HG02610 (cell line): Measurements from ENCODE around the gene RAPGEFL1.
A peak's percentile ranks its signal among the peaks of the same experiment; 100 is the strongest.
"Not testable (repeated sequence)": the region's sequence is repeated elsewhere in the genome, so short reads cannot be mapped to it uniquely, and the experiment has no call there.

Experiments used
- ATAC-seq: cut with Tn5 transposase; IDR thresholded peaks from one replicate; pipeline ENCODE4 v1.9.1; 2021; ENCODE audit warnings: mild to moderate bottlenecking, moderate library complexity; ENCODE audit not compliant: unreplicated experiment

The RAPGEFL1 gene, protein sequence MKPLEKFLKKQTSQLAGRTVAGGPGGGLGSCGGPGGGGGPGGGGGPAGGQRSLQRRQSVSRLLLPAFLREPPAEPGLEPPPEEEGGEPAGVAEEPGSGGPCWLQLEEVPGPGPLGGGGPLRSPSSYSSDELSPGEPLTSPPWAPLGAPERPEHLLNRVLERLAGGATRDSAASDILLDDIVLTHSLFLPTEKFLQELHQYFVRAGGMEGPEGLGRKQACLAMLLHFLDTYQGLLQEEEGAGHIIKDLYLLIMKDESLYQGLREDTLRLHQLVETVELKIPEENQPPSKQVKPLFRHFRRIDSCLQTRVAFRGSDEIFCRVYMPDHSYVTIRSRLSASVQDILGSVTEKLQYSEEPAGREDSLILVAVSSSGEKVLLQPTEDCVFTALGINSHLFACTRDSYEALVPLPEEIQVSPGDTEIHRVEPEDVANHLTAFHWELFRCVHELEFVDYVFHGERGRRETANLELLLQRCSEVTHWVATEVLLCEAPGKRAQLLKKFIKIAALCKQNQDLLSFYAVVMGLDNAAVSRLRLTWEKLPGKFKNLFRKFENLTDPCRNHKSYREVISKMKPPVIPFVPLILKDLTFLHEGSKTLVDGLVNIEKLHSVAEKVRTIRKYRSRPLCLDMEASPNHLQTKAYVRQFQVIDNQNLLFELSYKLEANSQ

DNA sequence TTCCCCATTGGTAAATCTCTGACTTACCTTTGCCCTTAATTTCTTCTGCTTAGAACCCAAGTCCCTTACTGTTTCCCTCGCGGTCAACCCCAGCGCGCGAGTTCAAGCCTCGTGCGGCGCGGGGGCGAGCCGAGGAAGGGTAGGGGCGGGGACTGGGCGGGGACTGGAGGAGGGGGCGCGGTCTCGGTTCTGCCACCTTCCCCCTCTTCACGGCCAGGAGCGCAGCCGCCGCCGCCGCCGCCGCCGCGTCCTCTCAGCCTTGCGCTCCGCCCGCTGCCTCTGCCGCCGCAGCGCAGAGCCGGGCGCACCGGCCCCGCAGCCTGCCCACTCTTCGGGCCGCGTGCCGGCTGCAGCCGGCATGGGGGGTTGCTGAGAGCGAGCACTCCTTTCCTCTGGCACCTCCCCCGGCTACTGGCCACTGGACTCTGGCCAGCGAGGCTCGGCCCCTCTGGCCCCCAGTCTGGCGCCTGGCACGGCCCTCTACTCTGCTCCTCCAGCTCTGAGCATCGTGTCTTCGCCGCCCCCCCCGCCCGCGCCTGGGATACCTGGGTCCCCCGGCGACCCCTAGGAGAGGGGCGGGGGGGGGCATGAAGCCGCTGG is at the start of gene RAPGEFL1:
RAPGEFL1 (plus strand) TSS at position 196 of the 600 bp plus-strand sequence; CDS start at position 588, 392 bp downstream.
- ATAC-seq, result peak; percentile 66

DNA sequence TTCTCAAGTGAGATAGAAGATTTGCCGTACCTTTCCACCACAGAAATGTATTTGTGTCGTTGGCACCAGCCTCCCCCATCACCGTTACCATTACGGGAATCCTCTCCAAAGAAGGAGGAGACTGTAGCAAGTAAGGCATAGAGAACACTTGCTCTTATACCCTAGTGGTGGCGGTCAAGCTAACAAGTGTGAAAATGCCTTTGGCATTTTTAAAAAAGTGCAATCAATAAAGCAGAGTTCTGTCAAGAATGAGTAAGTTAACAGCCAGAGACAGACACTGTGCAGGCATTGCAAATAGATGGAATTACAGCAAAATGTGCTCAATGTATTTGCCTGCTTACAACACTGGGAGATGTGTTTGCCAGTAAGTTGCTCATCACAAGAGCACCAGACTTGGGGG is 47.8 kb upstream of the RAPGEFL1 start:
- no peak for ATAC-seq

DNA sequence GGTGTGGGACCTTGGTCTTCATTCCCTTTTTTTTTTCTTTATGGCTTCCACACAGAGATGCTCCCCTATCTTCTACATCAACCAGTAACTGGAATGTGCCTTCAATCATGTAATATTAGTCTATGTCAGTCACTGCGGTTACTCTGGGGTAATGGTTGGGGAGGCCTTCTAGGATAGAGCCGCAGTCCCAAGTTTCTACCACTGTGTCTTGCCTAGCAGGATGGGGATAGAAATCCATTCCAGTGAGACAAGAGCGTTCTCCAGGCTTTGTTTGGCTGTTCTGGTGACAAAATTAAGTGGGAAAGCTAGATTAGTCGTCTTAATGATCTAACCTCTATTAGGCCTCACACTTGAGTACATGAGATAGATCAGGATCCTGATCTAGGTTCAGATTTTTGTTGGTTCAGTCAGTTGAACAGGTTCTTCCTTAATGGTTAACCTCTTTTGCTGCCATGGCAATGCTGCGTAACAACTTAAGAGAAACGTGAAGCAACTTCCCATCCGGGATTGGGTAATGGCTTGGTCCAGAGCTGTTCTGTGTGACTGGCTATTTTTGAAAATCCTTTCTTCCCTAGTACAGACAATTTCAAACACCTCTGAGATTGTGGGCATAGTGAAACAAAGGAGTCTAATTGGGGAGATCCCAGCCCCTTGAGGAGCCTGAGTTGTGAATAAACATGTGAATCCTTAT is 46.8 kb upstream of the RAPGEFL1 start:
- no peak for ATAC-seq

DNA sequence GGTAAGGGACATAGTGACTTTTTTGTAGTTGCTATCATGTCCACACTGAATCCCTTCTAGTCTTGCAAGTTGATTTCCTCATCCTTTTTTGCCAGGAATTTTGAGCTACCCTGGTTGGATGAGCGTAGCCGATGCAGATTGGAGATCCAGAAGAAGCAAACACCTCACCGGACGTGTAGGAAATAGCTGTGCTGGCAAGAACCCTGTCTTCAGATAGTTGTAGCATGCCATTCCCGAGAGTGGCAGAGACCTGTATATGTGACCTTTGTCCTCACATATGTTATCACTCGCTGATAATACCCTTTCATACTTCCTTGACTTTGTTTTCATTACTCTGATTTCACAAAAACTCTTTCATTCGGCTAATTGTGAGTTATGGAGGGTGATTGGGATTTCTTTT is 43.1 kb upstream of the RAPGEFL1 start:
- no peak for ATAC-seq

DNA sequence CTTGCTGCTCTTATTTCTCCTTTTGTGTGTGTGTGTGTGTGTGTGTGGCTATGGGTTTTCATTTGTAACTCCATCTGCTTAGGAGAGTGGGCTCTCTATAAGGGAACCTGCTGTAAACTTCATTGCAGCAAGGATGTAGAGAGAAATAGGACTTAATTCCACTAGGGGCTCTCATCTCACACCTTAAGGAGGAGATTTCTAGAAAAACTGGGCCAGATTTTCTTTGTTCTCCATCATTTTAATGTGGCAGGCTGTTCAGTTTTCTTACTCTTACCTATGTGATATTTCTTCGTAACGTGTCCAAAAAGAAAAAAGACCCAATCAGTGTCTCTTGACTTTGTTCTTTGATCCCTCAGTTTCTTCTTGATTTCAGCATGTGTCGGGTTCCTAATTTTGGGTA is 41.5 kb upstream of the RAPGEFL1 start:
- no peak for ATAC-seq

DNA sequence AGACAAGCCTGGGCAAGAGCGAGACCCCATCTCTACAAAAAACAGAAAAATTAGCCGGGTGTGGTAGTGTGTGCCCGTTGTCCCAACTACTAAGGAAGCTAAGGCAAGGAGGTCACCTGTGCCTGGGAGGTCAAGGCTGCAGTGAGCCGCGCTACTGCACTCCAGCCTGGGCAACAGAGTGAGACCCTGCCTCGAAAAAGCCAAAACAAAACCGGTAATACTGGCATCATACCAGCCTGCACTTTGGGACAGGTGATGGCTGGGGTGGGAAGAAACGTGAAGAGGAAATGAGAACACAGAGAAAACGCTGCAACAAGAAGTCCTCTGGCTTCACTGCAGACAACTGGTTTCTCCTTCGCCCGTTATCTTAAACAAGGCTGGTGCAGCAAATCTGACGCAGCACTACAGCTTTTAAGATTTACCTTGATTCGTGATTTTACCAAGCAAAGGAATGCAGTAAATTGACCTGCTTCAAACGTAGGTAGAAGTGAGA is 37.7 kb upstream of the RAPGEFL1 start:
- no peak for ATAC-seq

DNA sequence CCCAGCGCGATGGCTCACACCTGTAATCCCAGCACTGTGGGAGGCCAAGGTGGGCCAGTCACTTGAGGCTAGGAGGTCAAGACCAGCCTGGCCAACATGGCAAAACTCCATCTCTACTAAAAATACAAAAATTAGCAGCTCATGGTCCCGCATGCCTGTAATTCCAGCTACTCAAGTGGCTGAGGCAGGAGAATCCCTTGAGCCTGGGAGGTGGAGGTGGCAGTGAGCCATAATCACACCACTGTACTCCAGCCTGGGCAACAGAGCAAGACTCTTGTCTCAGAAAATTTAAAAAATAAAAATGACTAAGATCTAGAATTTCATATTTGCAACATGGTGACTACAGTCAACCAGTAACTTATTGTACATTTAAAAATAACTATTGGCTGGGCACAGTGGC is 34.1 kb upstream of the RAPGEFL1 start:
- ATAC-seq, result not testable (repeated sequence)

DNA sequence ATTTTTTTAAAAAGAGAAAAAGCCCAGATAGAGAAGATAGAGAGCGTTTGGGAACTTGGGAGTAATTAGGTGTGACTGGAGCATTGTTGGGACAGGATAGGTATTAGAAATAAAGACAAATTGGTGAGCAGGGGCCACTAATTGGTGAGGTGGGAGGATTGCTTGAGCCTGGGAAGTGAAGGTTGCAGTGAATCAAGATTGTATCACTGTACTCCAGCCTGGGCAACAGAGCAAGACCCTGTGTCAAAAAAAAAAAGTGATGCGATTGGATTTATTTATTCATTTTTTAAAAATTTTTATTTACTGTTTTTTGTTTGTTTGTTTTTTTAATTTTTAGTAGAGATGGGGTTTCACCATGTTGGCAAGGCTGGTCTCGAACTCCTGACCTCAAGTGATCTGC is 31.8 kb upstream of the RAPGEFL1 start:
- ATAC-seq, result no peak

DNA sequence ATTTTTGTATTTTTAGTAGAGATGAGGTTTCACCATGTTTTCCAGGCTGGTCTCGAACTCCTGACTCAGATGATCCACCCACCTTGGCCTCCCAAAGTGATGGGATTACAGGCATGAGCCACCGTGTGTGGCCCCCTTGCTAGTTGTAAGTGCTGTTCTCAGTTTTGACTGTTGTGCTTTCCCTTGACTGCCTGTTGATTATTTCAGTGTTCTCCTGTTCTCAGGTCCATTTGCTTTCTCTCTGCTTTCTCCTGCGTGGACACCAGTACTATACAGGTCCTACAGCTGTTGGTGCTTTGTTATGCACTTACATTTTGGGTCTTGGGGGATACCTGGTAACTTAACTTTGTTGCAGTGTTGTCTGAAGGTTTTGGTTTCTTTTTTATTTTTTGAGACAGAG is 28.7 kb upstream of the RAPGEFL1 start:
- ATAC-seq, result no peak

DNA sequence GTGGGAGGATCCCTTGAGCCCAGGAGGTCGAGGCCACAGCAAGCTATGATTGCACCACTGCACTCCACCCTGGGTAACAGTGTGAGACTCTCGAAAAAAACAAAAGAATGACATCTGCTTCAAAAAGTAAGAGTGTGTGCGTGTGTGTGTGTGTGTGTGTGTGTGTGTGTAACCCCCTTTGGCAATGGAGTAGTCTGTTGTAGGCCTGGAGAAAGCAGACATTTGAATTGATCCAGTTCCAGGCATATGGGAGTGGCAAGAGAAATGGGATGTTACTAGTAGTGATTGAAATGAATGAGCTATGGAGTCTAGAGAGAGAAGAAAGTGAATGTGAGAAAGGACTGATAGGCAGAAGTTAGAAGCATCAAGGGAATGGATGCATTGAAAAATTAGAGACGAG is 27.0 kb upstream of the RAPGEFL1 start:
- no peak for ATAC-seq

DNA sequence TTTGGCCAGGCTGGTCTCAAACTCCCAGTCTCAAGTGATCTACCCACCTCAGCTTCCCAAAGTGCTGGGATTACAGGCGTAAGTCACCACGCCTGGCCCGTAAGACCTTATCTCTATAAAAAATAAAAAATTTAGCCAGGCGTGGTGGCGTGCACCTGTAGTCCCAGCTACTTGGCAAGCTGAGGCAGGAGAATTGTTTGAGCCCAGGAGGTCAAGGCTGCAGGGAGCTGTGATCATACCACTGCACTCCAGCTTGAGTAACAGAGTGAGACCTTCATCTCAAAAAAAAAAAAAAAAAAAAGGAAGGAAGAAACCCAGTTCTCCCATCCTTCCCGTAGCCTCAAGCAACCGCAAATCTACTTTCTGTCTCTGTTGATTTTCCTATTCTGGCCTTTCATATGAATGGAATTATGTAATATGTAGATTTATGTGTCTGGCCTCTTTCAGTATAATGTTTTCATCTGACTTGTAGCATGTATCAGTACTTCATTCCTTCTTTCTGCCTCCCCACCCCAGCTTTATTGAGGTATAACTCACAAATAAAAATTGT is 25.8 kb upstream of the RAPGEFL1 start:
- ATAC-seq, result no peak

DNA sequence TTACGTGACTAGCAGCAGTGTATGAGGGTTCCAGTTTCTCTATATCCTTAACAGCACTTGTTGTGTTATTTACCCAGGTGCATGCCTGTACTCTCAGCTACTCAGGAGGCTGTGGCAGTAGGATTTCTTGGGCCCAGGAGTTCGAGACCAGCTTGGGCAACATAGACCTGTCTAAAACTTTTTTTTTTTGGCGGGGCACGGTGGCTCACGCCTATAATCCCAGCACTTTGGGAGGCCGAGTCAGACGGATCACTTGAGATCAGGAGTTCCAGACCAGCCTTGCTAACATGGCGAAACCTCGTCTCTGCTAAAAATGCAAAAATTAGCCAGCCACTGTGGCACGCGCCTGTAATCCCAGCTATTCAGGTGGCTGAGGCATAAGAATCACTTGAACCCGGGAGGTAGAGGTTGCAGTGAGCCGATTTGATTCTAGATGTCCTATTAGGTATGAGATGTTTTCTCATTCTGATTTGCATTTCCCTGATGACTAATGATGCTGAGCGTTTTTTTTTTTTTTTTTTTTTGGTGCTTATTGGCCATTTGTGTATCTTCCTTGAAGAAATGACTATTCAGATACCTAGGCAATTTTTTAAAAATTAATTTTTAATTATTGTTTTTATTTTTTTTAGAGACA is 23.6 kb upstream of the RAPGEFL1 start:
- no peak for ATAC-seq

DNA sequence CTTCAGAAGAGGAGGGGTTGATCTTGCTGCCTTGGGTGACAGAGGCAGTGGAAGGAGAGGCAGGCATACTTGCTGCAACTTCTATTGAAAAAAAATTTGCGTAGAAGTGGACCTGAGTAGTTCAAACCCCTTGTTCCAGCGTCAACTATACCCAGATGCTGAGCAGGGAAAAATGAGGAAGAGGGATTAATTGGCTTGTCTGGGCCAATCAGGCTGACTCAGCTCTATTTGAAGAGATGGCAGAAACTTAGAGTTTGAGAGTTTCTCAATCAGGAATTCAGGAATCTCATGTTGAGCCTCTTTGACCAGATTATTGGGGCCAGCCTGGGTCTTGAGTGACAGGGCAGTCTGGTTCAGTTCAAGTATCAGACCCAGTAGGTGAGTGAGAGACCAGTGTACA is 19.3 kb upstream of the RAPGEFL1 start:
- no peak for ATAC-seq

DNA sequence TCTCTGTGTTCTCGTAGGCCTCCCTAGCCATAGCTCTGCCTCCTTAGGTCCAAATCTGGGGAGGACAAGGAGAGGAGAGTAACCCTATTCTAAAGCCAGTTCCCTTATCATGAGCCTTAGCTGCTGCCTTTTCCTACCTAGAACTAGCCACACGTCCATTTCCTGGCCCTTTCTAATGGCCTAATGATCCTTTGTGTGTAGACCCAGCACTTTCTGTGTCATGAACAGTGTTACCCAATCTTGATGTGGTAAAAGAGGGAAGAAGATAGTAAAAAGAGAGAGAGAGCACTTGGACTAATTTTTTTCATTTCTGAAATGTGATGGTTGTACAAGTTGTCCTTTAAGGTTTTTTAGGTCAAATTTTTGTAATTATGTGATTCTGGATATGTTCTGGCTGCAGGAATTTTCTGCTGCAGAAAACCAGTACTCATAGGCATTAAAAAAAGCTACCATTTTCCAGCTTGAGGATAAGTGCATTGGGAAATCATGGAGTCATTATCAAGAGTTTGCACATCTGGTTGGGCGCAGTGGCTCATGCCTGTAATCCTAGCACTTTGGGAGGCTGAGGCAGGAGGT is 18.7 kb upstream of the RAPGEFL1 start:
- no peak for ATAC-seq

DNA sequence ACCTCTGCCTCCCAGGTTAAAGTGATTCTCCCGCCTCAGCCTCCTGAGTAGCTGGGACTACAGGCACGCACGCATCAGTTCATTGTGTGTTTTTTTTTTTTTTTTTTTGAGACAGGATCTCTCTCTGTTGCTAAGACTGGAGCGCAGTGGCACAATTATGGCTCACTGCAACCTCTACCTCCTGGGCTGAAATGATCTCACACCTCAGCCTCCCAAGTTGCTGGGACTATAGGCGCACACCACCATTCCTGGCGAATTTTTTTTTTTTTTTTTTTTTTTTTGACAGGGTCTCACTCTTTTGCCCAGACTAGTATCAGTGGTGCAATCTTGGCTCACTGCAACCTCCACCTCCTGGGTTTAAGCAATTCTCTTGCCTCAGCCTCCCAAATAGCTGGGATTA is 17.8 kb upstream of the RAPGEFL1 start:
- ATAC-seq, result no peak

DNA sequence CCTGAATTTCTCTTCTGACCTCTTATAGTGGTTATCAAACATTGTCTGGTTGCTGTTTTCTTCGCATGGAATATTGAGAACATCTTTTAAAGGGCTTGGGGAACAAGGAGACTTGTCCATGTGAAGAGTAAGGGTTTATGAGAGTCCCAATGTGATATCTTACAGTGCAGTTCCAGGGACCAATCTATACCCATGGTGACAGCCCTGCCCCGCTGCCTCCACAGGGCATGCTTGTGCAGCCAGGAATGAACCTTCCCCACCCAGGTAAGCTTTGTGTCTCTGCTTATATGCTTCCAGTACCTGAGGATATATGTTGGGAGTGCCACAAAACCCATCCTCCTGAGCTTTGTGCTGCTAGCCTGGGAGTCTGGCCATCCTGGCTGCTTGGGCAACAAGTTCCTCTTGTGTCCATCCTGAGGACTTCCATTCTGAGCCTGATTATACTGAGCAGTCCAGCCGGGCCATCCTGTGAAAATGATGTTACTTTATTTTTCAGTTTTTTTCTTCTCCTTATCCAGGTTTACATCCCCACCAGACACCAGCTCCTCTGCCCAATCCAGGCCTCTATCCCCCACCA is 9.5 kb upstream of the RAPGEFL1 start:
- ATAC-seq, result no peak

DNA sequence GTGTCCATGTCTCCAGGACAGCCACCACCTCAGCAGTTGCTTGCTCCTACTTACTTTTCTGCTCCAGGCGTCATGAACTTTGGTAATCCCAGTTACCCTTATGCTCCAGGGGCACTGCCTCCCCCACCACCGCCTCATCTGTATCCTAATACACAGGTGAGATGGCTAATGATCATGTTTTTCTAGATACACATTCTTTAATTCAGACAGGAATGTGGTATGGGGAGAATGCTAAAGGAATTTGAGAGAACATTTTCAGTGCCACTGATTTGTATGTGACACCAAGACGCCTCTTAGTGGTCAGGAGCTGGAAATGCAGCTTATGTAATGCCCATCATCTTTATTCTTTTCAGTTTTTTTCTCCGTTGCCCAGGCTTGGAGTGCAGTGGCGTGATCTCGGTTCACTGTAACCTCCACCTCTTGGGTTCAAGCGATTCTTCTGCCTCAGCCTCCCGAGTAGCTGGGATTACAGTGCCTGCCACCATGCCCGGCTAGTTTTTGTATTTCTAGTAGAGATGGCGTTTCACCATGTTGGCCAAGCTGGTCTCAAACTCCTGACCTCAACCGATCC is 8.9 kb upstream of the RAPGEFL1 start:
- ATAC-seq, result no peak

DNA sequence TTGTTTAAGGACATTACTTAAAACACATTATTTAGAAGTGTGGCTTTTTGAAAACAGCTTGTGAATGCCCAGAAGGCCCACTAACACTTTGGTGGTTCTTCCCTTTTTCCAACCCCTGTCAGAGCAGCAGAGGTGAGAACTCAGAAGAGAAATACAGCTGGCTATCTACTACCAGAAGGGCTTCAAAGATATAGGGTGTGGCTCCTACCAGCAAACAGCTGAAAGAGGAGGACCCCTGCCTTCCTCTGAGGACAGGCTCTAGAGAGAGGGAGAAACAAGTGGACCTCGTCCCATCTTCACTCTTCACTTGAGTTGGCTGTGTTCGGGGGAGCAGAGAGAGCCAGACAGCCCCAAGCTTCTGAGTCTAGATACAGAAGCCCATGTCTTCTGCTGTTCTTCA is 6.9 kb upstream of the RAPGEFL1 start:
- ATAC-seq, result no peak

DNA sequence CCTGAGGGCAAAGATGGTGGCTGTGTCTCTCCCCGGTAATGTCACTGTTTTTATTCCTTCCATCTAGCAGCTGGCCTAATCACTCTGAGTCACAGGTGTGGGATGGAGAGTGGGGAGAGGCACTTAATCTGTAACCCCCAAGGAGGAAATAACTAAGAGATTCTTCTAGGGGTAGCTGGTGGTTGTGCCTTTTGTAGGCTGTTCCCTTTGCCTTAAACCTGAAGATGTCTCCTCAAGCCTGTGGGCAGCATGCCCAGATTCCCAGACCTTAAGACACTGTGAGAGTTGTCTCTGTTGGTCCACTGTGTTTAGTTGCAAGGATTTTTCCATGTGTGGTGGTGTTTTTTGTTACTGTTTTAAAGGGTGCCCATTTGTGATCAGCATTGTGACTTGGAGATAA is 5.5 kb upstream of the RAPGEFL1 start:
- no peak for ATAC-seq
